Upper lobe of left lung (tissue), 4 donors: Measurements from ENCODE around the gene CCBE1.

ENCODE experiments used
- CTCF ChIP-seq, 6 experiments: fragments of 450-650 bp in 4 of 6; fragments of 200-600 bp in 2 of 6; sonication (generic) in 2 of 6; IDR thresholded peaks; one replicate each; pipeline ENCODE4 v1.5.1; 2016 to 2019; ENCODE audit warnings: antibody characterized with exemption in 6 of 6
- POLR2A ChIP-seq, 4 donors: fragments of 450-650 bp; IDR thresholded peaks; one replicate each; pipeline ENCODE4 v1.5.1; 2016 to 2017; ENCODE audit warnings: antibody characterized with exemption in 4 of 4, mild to moderate bottlenecking in 2 of 4

GRCh38 chr18:59685501-59685900 lies 11.7 kb downstream of the CCBE1 start:
- TF ChIP-seq CTCF (IDR thresholded peaks at IDR 0.05) = no peak
- TF ChIP-seq POLR2A (IDR thresholded peaks at IDR 0.05) = no peak
